T-helper 22 cell (primary cell): ENCODE measurements around the gene NACC2.

ENCODE experiments used
- DNase-seq: peaks from one replicate; pipeline ENCODE4 v3.0.0-alpha.2; 2020; ENCODE audit warnings: low read depth

Gene NACC2

DNA sequence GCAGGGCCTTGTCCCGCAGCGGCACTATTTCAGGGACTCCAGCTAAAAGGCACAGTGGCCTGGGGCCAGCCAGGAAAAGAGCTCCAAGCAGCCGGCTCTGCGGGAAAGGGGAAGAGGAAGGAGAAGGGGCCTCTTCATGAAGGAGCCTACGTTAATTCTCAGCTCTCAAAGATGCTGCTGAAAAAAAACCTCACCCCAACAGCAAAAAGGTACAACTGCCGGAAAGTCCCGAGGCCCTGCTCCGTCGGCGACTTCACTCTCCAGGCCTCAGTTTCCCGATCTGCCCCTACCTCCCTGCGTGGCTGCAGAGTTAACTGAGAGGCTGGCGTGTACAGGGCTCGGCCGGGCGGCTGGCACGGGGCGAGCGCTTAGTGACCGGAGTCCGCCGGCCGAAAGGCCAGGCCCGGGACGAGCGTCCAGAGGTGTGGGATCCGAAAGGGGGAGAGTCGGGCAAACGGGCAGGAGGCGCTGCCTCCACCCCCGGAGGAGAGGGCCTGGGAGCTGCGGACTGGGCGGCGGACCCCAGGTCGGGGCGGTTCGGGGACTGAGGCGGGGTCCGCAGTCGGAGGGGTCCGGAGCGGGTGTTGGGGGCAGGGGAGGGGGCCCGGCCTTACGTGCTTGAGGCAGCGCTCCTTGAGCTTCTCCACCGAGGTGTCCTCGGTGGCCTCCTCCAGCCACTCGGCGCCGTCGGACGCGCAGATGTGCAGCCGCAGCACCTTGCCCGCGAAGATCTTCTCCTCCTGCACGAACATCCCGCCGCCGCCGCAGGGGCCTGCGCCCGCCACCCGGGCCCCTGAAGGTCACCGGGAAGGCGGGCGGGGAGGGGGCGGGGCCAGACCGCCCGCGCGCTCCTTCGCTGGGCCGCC is 134.4 kb downstream of the NACC2 start:
- DNase-seq: no peak

DNA sequence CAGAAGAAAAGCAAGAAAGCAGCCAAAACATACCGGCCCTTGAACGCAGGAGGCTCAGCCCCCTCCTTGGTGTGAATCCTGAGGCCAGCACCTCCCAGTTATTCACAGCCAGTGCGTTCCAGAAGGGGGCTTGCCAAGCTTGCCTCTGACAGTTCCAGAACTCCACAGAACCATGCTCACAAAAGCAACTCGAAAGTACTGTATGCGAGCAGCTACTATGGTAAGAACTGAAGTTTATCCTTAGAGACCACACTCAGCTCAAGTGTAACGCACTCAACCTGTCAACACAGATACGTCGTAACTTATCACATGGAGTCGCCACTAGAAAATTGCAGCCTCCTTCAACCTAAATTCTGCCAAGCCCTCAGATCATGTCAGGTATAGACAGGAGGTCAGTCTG is 135.3 kb downstream of the NACC2 start:
- no peak for DNase-seq

DNA sequence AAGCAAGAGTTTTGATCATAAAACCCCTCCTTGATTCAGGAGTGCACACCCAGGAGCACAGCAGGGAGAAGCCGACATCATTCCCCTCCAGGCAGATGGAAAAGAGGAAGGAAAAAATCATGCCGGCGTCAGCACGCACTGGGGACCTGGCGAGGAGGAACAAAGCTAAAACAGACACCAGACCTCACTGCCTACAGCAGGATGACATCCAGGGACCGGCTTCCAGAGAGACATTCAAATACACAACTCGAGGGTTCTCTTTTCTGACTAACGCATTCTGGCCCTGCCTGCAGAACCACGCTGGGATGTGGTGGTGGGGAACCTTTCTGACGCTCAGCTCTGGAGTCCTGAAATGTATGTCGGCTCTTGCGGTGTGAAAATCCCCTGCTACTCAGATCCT is 136.6 kb downstream of the NACC2 start:
- DNase-seq: no peak

DNA sequence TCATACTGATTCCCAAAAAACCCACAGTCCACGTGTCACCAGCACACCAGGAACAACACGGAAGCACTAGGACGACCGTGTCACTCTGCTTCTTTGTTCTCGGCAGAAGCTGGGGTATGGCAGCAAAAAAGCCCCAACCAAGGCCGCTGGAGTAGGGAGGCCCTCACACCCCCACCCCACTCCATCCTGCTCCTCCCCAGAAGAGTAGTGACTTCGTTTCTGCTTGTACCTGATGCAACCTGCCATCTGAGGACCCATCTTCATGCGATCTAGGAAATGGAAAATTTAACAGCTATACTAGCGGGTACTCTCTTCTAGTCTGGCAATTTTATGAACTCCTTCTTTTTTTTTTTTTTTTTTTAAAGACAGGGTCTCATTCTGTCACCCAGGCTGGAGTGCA is 137.7 kb downstream of the NACC2 start:
- no peak for DNase-seq

GRCh38 chr9:135956802-135957174 is 138.3 kb downstream of the NACC2 start:
- DNase-seq: no peak
